ENCODE results near the gene PDE7B. TPM values are rescaled to one million over a fixed set of nuclear protein-coding genes. Genes with fewer than 3 reads are reported as not detected.

The PDE7B gene
- total and polyA plus RNA-seq, 9 of the 15 experiments (the other 6 are each of a cell fraction or from before 2014, with no cell fraction given) = 0.01 TPM; not detected in 8

DNA sequence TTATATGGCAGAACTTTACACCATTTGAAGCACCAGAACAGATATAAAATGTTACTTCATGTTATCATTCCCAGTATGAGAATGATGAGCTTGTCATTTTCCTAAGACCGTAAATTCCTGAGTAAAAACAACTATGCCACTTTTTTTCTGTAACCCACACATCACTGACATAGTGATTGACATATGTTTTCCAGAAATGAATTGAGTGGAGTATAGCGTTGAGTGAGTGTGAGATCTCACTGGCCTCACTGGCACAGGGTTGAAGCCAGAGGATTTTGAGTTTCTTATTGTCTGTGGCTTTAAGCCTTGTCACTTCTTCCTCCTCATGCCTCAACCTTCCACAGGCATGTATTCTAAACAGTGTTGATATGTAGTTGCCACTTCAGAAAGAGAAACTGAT is 62.3 kb downstream of the PDE7B start:
- TF ChIP-seq SAFB2 (IDR thresholded peaks at IDR 0.05; ENCODE audit: borderline replicate concordance, low read depth, low read length, severe bottlenecking) (no peak), DIDO1 (tag; IDR thresholded peaks at IDR 0.05; ENCODE audit: low read depth) (no peak), ZC3H4 (CRISPR knock-in tag; IDR thresholded peaks at IDR 0.05; ENCODE audit: borderline replicate concordance) (no peak), ZNF174 (CRISPR knock-in tag; IDR thresholded peaks at IDR 0.05) (no peak), SRF (CRISPR knock-in tag; IDR thresholded peaks at IDR 0.05) (no peak), ZNF408 (CRISPR knock-in tag; IDR thresholded peaks at IDR 0.05; ENCODE audit: low read depth) (no peak), NR4A1 (CRISPR knock-in tag; IDR thresholded peaks at IDR 0.05) (no peak), NR4A1 (tag; IDR thresholded peaks at IDR 0.05) (no peak), SIN3A (IDR thresholded peaks at IDR 0.05; ENCODE audit: borderline replicate concordance in 2 of 2, control insufficient read depth in 1 of 2, low read depth in 2 of 2, low read length in 2 of 2) (no peak), ZZZ3 (IDR thresholded peaks at IDR 0.05) (no peak), HNRNPLL (IDR thresholded peaks at IDR 0.05; ENCODE audit: low read depth, low read length, poor library complexity, severe bottlenecking) (no peak), NCOA4 (IDR thresholded peaks at IDR 0.05; ENCODE audit: partially characterized antibody) (no peak), ZC3H11A (IDR thresholded peaks at IDR 0.05; ENCODE audit: low read depth, low read length) (no peak), ZNF586 (CRISPR knock-in tag; conservative IDR thresholded peaks at IDR 0.05) (no peak)
- in situ Hi-C loops (cut with MboI) (no loop called here), intact Hi-C loops (cut with micrococcal nuclease) (loop anchor here (10.0 kb wide), 1 partner anchor 459 kb away; no protein-coding TSS in a partner anchor)
- Histone ChIP-seq H3K4me1 (replicated peaks in 1 of 2; ENCODE audit: control insufficient read depth in 2 of 2, insufficient read depth in 2 of 2, low read length in 2 of 2) (no peaks in the 10 kb centered on the region), H3K36me3 (ENCODE audit: control insufficient read depth, insufficient read depth, low read length) (no peaks in the 10 kb centered on the region), H3K79me2 (ENCODE audit: control insufficient read depth, insufficient read depth, low read length) (no peaks in the 10 kb centered on the region), H2AFZ (ENCODE audit: low read depth, low read length) (no peak overlapping the region), H3K9me1 (ENCODE audit: control insufficient read depth, insufficient read depth, low read length) (no peaks in the 10 kb centered on the region), H4K20me1 (replicated peaks; ENCODE audit: control insufficient read depth, insufficient read depth, low read length) (no peaks in the 10 kb centered on the region), H3K27me3 (ENCODE audit: control insufficient read depth in 2 of 2, insufficient read depth in 2 of 2, low read length in 2 of 2) (no peaks in the 10 kb centered on the region), H3K4me2 (ENCODE audit: insufficient read depth, low read length) (no peak overlapping the region), H3K9me3 (replicated peaks; ENCODE audit: control insufficient read depth, insufficient read depth, low read depth, low read length) (no peaks in the 10 kb centered on the region), H3K4me3 (no peak overlapping the region), H3K9ac (ENCODE audit: insufficient read depth in 1 of 2, low read depth in 2 of 2, low read length in 2 of 2) (no peak overlapping the region), H3K27ac (ENCODE audit: extremely low read depth, low read depth, low read length) (no peak overlapping the region)
- FAIRE-seq = no peak
- 0% methylated on average over 2 of the region's 2 CpGs for whole genome bisulfite sequencing (ENCODE audit: insufficient coverage, low coverage, missing lambda C conversion rate)
- DNase-seq (ENCODE audit: extremely low read depth in 1 of 4, low spot score in 3 of 4) = no peak
- BruUV-seq (replicated peaks) = no TSS peak
- no peak for ATAC-seq
- POLR2A ChIA-PET = no interaction called here
- CTCF ChIA-PET (ENCODE audit: low intra/inter-chr PET ratio) = no interaction called here
